DMS114 treated with DMSO at 0.1 percent for 48 hours (cell line): ENCODE results near the gene SKOR1.

Source experiments
- DNase-seq: peaks from one replicate; lab custom pipeline; 2025; ENCODE audit not compliant: unreplicated experiment; lab: John Stamatoyannopoulos, UW

Gene SKOR1

DNA sequence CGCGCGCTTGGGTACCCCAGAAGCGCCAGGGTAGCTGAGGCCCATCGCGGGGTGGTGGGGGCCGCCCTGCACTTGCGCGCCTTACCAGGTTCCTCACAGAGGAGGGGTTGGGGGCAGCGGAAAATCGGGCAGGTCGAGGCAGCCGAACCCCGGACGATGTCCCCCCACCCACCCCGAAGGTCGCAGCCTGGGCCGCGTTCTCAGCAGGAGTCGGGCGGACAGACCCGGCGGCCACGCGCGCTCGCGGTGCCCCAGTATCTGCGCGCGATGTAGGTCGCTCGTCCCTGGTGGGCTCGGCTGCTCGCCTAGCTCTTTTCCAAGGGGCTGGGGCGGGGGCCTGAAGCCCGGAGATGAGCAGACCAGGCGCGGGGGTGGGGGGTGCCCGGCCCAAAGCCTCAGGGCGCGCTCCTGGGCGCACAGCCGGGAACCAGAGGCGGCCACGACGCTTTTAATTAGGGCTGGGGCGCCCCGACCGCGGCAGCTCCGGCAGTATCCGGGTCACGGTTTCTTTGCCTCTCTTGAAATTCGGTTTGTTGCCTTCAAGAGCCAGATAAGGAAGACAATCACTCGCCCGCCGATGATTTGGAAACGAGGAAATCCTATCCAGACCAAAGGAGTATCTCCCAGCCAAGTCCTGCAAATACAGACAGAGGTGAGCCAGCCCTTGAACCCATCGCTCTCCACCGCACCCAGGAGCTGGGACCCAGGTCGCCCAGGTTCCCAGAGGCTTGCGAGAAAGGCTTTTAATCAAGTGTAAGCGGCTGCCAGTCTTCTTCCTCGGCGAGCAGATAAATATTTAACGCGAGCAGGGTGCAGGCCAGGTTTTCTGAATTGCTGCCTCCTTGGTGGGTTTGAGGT lies 4.6 kb downstream of the SKOR1 start:
- no peak for DNase-seq

GRCh38 chr15:67831363-67831762 lies 6.1 kb downstream of the SKOR1 start:
- no peak for DNase-seq

- DNase-seq = peak; percentile 48
Measured at GRCh38 chr15:67832031-67832551, 6.8 kb downstream of the SKOR1 start.

GRCh38 chr15:67832897-67833709 lies 7.8 kb downstream of the SKOR1 start:
- no peak for DNase-seq

- DNase-seq = no peak
Measured at GRCh38 chr15:67833710-67834511, 8.6 kb downstream of the SKOR1 start.

DNA sequence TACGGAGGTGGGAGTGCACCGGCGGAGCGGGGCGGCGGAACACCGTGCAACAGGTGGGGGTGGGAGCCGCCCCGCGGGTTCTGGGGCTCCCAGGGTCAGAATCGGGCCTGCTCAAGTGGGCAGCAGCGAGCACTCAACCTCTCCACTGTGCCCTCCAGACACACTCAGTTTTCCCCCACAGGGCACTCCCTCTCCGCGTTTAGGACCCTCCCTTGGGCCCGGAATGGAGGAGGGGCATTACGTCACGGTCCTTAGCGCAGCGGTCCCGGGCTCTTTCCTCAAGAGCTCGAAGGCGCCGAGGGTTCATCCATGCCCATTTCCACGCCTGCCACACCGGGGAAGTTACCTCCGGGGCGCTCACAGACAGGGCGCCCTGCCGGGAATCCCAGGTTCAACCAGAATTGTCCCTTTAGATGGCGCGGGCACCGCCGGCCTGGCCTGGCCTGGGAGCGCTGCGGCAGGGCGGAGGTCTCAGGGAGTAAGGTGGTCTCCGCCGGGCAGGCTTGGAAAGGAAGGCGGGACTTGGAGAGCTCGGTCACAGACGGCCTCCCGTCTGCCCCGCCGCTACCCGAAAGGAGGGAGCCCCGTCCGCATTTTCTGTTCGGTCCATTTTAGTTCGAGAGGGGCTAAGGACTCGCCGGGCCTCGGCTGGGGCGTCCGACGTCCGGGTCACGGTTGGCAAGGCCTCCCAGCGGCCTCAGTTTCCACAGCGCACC lies 9.4 kb downstream of the SKOR1 start:
- DNase-seq = no peak

GRCh38 chr15:67835297-67836133 lies 10.2 kb downstream of the SKOR1 start:
- DNase-seq = no peak

DNA sequence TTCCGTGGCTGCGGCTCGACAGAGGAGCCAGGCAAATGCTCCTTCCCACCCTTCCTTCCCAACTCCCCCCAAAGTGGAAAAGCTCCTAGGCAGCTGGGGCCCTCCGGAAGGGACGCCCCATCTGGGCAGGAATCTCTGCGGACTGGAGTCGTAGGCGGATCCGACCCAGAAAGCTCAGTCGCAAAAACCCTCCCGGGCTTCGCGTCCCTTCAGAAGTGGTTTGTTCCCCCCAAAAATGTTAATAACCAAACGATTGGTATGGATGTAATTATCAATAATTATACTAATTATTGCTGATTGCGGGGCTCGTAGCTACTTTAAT lies 10.8 kb downstream of the SKOR1 start:
- DNase-seq = no peak

DNA sequence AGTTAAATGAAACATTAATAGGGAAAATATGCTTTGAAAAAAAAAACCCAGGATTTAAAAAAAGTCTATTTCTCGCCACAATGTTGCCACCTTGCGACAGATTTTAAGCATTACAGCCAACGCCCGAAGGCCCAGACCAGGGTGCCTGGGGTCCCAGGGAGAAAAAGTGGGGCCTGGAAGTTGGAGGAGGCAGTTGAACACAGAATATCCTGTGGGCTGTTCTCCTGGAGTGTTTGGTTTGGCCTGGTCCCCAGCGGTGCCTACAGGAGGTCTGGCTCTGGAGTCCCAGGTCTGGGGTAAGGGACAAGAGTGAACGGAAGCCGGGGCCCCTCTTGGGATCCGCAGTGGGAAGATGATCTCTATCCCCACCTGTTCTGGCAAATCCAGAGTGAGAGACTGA lies 11.2 kb downstream of the SKOR1 start:
- peak; percentile 53 for DNase-seq

GRCh38 chr15:67836955-67837354 lies 11.6 kb downstream of the SKOR1 start:
- DNase-seq = no peak

GRCh38 chr15:67838789-67839332 lies 13.6 kb downstream of the SKOR1 start:
- DNase-seq = peak; percentile 47

- DNase-seq = peak; percentile 89
Measured at GRCh38 chr15:67839499-67839928, 14.2 kb downstream of the SKOR1 start.

DNA sequence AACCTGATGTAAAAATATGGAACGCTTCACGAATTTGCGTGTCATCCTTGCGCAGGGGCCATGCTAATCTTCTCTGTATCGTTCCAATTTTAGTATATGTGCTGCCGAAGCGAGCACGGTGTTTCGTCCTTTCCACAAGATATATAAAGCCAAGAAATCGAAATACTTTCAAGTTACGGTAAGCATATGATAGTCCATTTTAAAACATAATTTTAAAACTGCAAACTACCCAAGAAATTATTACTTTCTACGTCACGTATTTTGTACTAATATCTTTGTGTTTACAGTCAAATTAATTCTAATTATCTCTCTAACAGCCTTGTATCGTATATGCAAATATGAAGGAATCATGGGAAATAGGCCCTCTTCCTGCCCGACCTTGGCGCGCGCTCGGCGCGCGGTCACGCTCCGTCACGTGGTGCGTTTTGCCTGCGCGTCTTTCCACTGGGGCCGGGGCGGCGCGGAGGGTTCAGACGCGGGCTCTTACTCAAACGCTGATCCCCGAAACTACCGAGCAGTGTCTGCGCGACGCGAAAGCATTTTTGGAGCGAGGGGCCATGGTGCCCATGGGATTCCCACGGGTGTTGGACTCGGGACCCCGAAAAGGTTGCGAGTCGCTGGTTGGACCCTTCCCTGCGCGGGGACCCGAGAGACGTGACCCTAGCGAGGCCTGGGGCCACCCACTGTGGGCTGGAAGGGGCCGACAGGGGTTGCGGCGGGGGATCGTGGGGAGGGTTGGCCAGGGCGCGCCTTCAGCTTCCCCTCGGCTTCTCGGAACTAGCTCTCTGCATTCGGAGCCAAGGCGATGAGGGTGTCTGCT lies 14.8 kb downstream of the SKOR1 start, which contains the start of gene RNU6-1:
TSS of gene RNU6-1 (minus strand) at position 117 of the 820 bp plus-strand sequence.
- peak; percentile 94 for DNase-seq

DNA sequence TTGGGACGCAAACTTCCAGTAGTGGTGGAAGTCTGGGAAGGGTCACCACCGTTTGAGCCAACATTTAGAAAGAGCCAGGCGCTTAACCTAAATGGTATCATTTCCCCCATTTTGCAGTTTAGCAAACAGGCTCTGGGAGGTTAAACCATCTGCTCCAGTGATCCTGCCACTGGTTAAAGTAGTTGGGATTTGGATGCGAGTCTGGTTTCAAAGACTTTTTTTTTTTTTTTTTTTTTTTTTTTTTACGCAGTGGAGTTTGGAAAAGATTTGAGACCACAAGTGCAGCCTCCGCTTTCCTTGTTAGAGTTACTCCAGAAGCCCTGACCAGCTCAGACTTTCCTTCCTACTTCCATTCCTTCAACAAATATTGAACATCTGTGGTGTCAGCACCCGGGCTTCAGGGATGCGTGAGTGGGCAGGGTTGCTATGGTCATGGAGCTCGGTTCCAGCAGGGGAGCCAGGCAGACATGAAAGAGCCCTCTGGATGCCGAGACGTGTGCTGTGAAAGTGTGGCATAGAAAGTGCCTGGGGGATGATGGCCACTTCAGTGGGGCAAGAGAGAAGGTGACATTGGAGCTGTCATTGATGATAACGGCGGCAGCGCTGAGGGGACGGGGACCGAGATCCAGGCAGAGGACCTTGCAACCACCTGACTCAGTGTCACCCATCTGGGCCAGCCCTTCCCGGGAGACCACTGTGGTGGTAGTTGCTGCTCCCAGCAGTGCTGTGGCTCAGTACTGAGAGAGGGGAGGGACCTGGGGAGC lies 15.6 kb downstream of the SKOR1 start:
- DNase-seq = peak; percentile 41

- no peak for DNase-seq
Measured at GRCh38 chr15:67841513-67841762, 16.1 kb downstream of the SKOR1 start.

DNA sequence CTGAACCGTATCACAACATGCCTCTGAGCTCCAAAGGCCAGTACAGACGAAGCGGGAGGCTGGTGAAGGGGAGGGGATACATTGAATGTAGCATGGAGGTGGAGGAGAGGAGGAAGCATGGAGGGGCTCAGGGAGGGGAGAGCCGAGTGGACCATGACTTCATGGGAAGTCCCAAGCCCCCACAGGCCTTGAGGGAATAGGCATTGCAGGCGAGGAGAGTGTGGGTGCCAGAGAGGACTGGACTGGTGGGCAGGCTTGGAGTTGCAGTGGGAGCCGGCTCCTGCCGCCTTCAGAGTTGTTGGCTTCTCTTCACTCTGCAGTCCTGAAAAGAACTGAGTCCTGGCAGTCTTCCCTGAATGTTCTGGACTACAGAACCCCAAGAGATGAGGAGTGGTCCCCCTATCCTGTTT lies 17.8 kb downstream of the SKOR1 start:
- no peak for DNase-seq

DNA sequence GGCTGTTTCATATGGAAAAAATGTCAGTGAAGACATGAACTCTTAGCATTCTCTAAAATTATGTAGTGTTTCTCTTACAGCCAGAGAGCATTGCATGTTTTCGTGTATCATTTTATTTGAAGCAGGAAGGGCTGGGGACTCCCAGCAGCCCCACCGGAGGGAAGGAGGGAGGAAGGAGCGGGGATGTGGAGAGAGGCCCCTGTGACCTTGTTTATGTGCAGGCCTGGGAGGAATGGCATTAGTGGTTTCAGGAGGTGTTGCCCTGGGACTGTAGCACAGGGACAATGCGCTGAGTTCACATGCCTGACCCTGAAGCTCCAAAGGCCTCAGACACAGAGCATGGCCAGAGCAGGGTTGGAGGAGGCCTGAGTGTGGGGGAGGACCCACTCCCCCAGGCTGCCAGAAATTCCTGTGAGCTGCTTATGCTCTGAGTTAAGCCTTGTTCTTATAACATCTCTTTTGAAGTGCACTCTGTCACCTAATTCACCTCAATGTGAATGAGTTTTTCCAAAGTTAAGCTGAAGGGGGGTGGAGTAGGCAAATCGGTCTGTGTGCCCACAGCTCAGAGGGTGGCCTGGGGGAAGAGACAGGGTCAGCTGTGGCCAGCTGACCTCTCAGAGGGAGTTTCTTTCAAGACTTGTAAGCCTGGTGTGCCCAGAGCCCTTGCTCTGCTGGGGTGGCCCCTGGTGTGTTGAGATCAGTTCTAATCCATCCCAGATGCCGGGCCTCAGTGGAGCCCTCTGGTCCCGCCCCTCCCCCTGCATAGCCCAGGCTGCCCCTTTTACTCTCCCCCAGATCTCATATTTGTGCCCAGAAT lies 18.5 kb downstream of the SKOR1 start:
- no peak for DNase-seq
